Activated CD8-positive, alpha-beta memory T cell treated with anti-CD3 and anti-CD28 coated beads, Interleukin-2, amount 50 U/mL, for 1 hour (primary cell): ENCODE data around the gene HLF.

Experiments
- DNase-seq: peaks from one replicate; pipeline ENCODE4 v3.0.0-alpha.2; 2020; ENCODE audit errors: extremely low read depth

Gene HLF

GRCh38 chr17:55291114-55291507 lies 26.4 kb downstream of the HLF start:
- no peak for DNase-seq

DNA sequence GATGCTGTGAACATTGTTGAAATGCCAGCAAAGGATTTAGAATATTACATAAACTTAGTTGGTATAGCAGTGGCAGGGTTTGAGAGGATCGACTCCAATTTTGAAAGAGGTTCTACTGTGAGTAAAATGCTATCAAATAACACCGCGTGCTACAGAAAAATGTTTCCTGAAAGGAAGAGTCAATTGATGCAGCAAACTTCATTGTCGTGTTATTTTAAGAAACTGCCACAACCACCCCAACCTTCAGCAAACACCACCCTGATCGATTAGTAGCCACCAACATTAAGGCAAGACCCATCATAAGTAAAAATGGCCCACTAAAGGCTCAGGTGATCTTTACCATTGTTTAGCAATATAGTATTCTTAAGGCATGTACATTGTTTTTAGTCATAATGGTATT lies 27.3 kb downstream of the HLF start:
- DNase-seq, result no peak

- no peak for DNase-seq
Measured at GRCh38 chr17:55294042-55294751, 29.4 kb downstream of the HLF start.

DNA sequence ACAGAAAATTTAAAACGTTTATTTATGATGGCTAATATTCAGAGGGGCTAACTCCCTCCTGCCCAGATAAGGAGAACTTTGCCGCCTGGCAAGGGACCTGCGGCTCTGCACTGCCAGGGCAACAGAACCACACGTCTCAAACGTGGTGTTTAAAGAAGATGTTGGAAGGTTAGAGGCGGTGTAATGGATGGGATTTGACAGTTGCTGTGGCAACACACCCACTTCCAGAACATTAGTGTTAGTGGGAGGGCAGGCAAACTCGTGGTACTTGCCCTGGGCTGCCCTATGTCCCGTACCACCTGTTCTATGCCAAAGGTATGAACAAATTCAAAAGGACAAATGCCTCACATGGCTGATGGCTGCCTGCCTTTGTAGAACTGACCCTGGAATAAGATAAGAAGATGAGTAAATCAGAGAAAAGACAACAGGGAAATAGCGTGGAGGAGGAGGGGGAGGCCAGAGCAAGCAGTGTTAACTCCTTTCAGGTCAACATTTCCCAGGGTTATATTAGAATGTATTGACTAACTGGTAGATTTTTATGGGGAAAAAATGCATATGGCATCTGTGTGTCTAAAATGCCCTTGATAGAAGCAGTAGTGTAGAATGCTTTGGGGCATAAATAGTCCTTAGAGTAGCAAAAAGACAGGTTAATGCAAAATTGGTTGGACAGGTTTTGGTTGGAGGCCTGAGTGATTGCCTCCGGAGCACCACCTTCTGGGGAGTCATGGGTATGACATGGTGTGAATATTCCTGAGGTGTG lies 30.8 kb downstream of the HLF start:
- DNase-seq, result peak; percentile 4

DNA sequence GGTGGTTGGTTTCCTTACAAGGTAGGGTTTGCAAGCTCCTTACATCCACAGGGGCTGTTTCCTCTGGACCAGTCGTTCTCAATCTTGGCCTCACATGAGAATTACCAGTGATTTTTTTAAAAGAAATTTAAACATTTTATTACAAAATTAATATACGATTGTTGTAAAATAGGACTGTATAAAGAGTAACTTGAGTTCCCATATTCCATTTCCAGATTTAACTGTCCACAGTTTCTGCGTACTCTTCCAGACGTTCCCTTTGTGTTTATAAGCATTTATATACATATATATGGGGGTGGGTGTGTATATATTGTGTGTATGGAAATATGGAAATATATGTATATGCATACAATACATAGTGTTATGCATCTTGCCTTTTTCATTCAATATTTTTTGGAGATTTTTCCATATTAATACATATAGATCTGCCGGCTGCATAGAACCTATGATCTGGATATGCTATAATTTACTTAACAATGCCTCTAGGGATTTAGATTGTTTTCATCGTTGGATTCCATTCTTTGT lies 31.5 kb downstream of the HLF start:
- no peak for DNase-seq

- DNase-seq, result no peak
Measured at GRCh38 chr17:55296699-55297098, 31.9 kb downstream of the HLF start.

GRCh38 chr17:55298111-55298730 lies 33.5 kb downstream of the HLF start:
- DNase-seq, result no peak

GRCh38 chr17:55299162-55299838 lies 34.5 kb downstream of the HLF start:
- no peak for DNase-seq

DNA sequence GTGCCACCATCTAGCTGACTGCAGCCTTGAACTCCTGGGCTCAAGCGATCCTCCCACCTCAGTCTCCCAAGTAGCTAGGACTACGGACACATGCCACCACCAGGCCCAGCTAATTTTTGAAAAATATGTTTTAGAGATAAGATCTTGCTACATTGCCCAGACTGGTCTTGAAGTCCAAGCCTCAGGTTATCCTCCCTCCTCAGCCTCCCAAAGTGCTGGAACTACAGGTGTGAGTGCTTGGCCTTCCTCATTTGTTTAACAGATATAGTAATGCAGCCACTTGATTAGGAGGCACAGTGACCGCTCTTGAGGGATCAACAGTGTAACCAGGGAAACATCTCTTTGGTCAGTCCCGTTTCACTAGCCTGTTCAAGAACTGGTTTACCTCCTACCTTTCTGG lies 35.1 kb downstream of the HLF start:
- DNase-seq, result no peak

DNA sequence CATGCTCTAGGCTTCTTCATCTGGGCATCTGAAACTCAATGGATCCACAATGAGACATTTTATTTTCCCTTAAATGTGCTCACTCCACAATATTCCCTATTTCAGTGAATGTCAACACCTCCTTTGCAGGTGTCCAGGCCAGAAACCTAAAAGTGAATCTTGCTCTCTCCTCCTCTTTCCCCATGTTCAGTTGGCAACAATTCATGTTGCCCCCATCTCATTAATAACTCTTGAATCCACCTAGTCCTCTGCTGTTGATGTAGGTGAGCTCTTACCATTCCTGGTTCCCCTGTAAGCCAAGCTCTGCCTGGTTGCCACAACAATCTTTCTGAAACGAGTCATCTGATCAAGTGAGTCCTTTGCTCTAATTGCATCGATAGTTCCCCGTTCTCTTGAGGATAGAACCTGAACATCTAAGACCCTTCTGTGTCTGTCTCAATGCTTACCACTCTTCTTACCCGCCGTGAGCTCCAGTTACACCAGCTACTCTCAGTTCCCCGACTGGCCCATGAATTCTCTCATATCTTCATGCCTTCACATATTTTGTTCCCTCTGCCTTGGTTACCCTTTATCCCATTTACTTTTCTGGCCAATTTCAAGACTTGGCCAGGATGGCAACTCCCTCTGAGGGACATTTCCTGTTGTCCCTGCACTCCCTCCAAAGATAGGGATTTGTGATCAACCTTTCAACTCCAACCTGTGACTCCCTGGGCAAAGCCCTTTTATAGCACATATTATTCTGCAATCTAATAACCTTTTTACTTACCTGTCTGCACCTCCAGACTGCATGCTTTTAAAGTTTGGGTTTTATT lies 35.9 kb downstream of the HLF start:
- DNase-seq, result no peak

- no peak for DNase-seq
Measured at GRCh38 chr17:55301521-55302406, 37.0 kb downstream of the HLF start.

DNA sequence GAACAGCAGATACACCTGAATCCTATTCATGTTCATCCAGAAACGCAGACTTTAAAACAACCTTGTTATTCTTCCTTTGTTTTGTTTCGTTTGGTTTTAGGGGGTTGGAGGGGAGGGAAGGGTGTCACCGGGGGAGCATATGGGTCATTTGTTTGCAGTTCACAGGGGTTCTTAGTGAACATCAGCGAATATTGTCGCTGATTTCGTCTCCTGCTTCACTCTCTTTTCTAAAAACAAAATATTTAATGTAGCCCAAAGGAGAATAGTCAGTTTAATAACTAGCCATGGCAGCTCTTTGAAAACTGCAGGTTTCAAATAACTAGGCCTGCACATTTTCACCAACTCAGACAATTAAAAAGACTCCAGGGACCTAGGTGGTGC lies 37.6 kb downstream of the HLF start:
- no peak for DNase-seq

- DNase-seq, result no peak
Measured at GRCh38 chr17:55303008-55303493, 38.3 kb downstream of the HLF start.

GRCh38 chr17:55303701-55304145 lies 39.0 kb downstream of the HLF start:
- DNase-seq, result no peak

DNA sequence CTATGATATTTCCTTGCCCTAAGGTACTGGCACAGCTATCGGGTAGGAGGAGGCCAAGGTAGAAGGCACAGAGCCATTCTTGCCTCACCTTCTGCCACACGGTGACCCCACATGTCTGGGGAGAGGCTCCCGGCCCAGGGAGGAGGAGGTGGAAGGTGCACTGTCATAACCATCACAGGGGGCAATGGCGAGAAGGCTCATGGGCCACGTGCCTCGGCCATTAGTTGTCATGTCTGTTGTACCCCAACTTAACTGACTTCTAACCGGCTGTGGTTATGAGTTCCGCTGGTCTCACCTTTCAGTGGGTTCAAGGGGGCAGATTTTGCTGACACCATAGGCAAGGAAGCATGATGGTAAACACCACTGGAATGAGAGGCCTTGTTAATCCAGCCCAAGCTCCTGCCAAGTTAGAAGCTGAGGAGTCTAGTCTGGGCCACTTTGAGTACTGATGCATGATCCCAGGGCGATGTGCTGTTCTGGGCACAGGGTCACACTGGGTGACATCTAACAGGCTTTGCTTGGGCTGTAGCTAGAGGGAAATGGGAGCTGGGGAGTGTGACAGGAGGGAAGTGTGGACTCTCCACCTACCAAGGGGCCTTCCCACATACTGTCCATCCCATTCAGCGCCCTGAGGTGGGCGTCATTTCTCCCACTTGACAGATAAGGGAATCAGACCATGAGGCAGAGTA lies 39.6 kb downstream of the HLF start:
- DNase-seq, result no peak

GRCh38 chr17:55305321-55306087 lies 40.7 kb downstream of the HLF start:
- no peak for DNase-seq

DNA sequence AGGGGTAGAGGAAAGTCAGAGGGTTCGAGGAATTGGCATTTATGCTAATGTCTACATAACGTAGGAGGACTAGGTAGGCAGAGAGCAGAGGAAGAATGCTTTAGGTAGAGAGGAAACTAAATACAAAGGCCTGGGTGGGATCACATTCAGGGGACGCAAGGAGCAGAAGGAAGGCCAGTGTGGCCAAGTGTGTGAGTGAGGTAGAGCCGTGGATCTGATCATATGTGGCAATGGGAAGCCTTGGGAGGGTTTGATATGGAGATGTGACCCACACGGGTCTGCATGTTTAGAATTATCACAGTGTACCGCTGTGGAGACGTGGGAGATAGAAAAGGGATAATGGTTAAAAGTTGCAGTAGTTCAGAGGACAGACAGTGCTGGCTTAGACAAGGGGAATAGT lies 43.1 kb downstream of the HLF start:
- DNase-seq, result no peak

DNA sequence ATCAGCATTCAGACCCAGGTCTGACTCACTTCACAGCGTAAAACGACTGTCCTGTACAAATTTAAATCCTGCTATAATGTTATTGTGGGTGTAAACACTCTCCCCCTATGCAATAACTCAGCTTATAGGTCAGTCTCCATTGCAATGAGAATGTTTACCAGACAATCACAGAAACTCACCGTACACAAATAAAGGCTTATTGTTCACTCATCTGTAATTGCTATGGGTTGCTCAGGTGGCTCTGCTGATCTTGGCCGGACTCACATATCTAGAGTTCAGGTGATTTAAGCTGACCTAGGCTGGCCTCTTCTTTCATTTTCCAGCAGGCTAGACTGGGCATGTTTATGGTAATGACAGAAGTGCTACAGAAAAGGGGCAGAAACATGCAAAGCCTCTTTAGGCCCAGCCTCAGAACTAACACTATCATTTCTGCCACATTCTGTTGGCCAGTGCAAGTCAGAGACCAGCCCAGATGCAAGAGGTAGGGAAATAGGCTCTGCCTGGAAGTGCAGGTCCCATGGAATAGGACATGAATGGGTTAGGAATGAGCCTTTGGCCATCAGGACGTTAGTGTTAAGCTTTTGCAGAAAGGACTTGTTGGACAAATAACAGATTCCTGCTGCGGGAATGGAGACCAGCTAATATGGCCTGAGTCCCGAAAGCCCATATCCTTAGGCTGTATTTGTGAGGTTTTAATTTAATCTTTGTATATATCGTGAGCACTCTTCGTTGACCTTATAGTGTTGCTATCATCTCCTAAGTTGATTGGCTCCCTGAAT lies 44.0 kb downstream of the HLF start:
- no peak for DNase-seq
